Esophagus squamous epithelium (tissue), 4 donors: Measurements from ENCODE around the gene NSG1.

Experiments used
- POLR2A ChIP-seq, 4 donors: fragments of 450-650 bp; IDR thresholded peaks; one replicate each; pipeline ENCODE4 v1.6.1; 2017; ENCODE audit warnings: antibody characterized with exemption in 4 of 4, mild to moderate bottlenecking in 4 of 4, moderate library complexity in 3 of 4
- TF ChIP-seq, protein P1 (sequence below), 6 experiments: fragments of 450-650 bp in 4 of 6; fragments of 200-600 bp in 2 of 6; sonication (generic) in 2 of 6; IDR thresholded peaks; one replicate each; pipeline ENCODE4 v1.5.1; 2016 to 2019; ENCODE audit warnings: antibody characterized with exemption in 6 of 6, mild to moderate bottlenecking in 4 of 6, moderate library complexity in 4 of 6

DNA sequence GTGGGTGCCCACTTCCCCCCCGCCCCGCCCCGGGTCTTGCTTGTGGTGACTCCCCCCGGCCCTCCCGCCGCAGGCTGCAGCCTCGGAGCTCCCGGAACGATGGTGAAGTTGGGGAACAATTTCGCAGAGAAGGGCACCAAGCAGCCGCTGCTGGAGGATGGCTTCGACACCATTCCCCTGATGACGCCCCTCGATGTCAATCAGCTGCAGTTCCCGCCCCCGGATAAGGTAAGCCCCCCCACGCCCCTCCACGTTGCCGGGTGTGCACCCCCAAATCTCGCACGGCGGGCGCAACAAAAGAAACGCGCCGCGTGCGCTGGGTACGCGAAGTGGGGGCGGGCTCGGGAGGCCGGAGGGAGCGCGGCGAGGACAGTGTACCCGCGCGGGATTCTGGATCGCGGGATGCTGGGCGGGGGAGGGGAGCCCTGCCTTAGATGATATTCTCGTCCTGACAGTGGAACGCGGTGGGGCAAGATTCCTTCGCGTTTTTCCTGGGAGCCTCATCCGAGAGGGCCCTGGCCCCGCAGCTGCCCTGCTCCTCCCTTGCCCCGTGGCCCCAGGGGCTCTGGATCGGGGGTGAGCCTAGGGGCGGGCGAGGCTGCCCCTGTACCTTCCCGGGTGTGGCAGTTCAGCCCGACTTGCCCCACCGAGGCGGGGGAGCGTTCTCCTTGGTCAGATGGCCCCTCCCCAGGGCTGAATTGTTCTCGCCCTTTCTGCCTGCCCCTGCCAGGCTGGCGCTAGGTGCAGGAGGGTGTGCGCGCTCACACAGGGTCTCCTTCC lies 819 bp downstream of the NSG1 start:
- TF ChIP-seq, protein P1, sequence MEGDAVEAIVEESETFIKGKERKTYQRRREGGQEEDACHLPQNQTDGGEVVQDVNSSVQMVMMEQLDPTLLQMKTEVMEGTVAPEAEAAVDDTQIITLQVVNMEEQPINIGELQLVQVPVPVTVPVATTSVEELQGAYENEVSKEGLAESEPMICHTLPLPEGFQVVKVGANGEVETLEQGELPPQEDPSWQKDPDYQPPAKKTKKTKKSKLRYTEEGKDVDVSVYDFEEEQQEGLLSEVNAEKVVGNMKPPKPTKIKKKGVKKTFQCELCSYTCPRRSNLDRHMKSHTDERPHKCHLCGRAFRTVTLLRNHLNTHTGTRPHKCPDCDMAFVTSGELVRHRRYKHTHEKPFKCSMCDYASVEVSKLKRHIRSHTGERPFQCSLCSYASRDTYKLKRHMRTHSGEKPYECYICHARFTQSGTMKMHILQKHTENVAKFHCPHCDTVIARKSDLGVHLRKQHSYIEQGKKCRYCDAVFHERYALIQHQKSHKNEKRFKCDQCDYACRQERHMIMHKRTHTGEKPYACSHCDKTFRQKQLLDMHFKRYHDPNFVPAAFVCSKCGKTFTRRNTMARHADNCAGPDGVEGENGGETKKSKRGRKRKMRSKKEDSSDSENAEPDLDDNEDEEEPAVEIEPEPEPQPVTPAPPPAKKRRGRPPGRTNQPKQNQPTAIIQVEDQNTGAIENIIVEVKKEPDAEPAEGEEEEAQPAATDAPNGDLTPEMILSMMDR (IDR thresholded peaks at IDR 0.05): no peak
- no peak for TF ChIP-seq POLR2A (IDR thresholded peaks at IDR 0.05)
